B cell (primary cell): ENCODE results near the gene KDM3A. TPM values are rescaled to one million over a fixed set of nuclear protein-coding genes. Genes with fewer than 3 reads are reported as not detected.
A peak's percentile ranks its signal among the peaks of the same experiment; 100 is the strongest.

ENCODE experiments used
- ATAC-seq: fragments of 200-7000 bp; cut with Tn5 transposase; one replicate; pipeline ENCODE4 v1.10.0; 2021; ENCODE audit warnings: low read depth, mild to moderate bottlenecking, moderate number of reproducible peaks, moderate library complexity
- CTCF ChIA-PET: fragments of 350-600 bp; sonication (Branson Sonifier 250); formaldehyde crosslinking; loops from one replicate; lab custom pipeline; 2021; ENCODE audit warnings: antibody characterized with exemption, inconsistent platforms; lab: Charles Lee
- POLR2A ChIA-PET: fragments of 350-600 bp; sonication (Branson Sonifier 250); formaldehyde crosslinking; loops from one replicate; lab custom pipeline; 2021; ENCODE audit warnings: antibody characterized with exemption; lab: Charles Lee
- DNase-seq: peaks from one replicate; pipeline ENCODE4 v3.0.0; 2013
- H2AFZ ChIP-seq: 2 replicates; pipeline ENCODE4 v1.6.1; 2012; ENCODE audit warnings: mild to moderate bottlenecking, low read depth, low read length; ENCODE audit not compliant: insufficient read depth, poor library complexity, severe bottlenecking
- H3K27ac ChIP-seq, 2 donors: 1 replicate in 1 of 2; 2 replicates in 1 of 2; pipeline ENCODE4 v1.5.1; 2012 to 2013; ENCODE audit warnings: low read length in 2 of 2, mild to moderate bottlenecking in 2 of 2, moderate library complexity in 1 of 2
- H3K27me3 ChIP-seq, 4 experiments: fragments of 200-600 bp in 1 of 4; sonication (generic) in 1 of 4; replicated peaks in 1 of 4; 1 replicate in 2 of 4; 2 replicates in 2 of 4; pipeline versions ENCODE4 v1.6.1 to v1.7.0; 2013 to 2016; ENCODE audit warnings: low read length in 3 of 4, mild to moderate bottlenecking in 2 of 4, mixed read lengths in 1 of 4, moderate library complexity in 1 of 4; ENCODE audit not compliant: insufficient read depth in 4 of 4, control insufficient read depth in 3 of 4; ENCODE audit errors: control extremely low read depth in 1 of 4
- H3K36me3 ChIP-seq, 2 experiments: replicated peaks in 1 of 2; 1 replicate in 1 of 2; 2 replicates in 1 of 2; pipeline versions ENCODE4 v1.6.1 to v1.7.1; 2013; ENCODE audit warnings: low read length in 1 of 2; ENCODE audit not compliant: insufficient read depth in 2 of 2, control insufficient read depth in 1 of 2; ENCODE audit errors: control extremely low read depth in 1 of 2, extremely low read depth in 1 of 2
- H3K4me1 ChIP-seq, 2 donors: fragments of 200-600 bp in 1 of 2; sonication (generic) in 1 of 2; 1 replicate in 1 of 2; 2 replicates in 1 of 2; pipeline versions ENCODE4 v1.5.1 to v1.6.1; 2013 to 2017; ENCODE audit warnings: low read length in 2 of 2; ENCODE audit not compliant: control insufficient read depth in 2 of 2, insufficient read depth in 2 of 2
- H3K4me2 ChIP-seq: replicated peaks from 2 replicates; pipeline ENCODE3; 2012; ENCODE audit warnings: mild to moderate bottlenecking, low read depth, low read length; ENCODE audit not compliant: poor library complexity, severe bottlenecking
- H3K4me3 ChIP-seq, 5 experiments: fragments of 200-600 bp in 1 of 5; sonication (generic) in 1 of 5; 1 replicate in 3 of 5; 2 replicates in 2 of 5; pipeline versions ENCODE4 v1.5.1 to v1.7.0; 2011 to 2016; ENCODE audit warnings: low read length in 4 of 5, mild to moderate bottlenecking in 4 of 5, low read depth in 2 of 5, control low read depth in 1 of 5, moderate library complexity in 1 of 5; ENCODE audit not compliant: insufficient read depth in 1 of 5; ENCODE audit errors: control extremely low read depth in 1 of 5, extremely low read depth in 1 of 5
- H3K79me2 ChIP-seq: fragments of 200-600 bp; sonication (generic); one replicate; pipeline ENCODE4 v1.6.0; 2016; ENCODE audit warnings: low read length; ENCODE audit not compliant: control insufficient read depth, insufficient read depth
- H3K9ac ChIP-seq: fragments of 200-600 bp; sonication (generic); 2 replicates; pipeline ENCODE4 v1.6.1; 2017; ENCODE audit warnings: mild to moderate bottlenecking, low read length, moderate library complexity
- H3K9me3 ChIP-seq, 3 donors: one replicate each; pipeline versions ENCODE4 v1.6.1 to v1.7.1; 2013; ENCODE audit warnings: low read length in 2 of 3; ENCODE audit not compliant: control insufficient read depth in 2 of 3, insufficient read depth in 1 of 3; ENCODE audit errors: control extremely low read depth in 1 of 3
- H4K20me1 ChIP-seq: 2 replicates; pipeline ENCODE4 v1.6.0; 2012; ENCODE audit warnings: mild to moderate bottlenecking, low read length; ENCODE audit not compliant: insufficient read depth, control insufficient read depth, poor library complexity, severe bottlenecking
- H3K27ac Mint-ChIP-seq: one replicate; pipeline ENCODE4 v1.8.0; 2021; ENCODE audit warnings: mixed read lengths
- H3K27me3 Mint-ChIP-seq: one replicate; pipeline ENCODE4 v1.8.0; 2021; ENCODE audit warnings: mixed read lengths
- H3K4me1 Mint-ChIP-seq: one replicate; pipeline ENCODE4 v1.8.0; 2021; ENCODE audit warnings: mixed read lengths
- H3K4me3 Mint-ChIP-seq: one replicate; pipeline ENCODE4 v1.8.0; 2021; ENCODE audit warnings: mixed read lengths
- H3K9me3 Mint-ChIP-seq: one replicate; pipeline ENCODE4 v1.8.0; 2022; ENCODE audit warnings: mixed read lengths; ENCODE audit not compliant: insufficient read depth
- EZH2 ChIP-seq: IDR thresholded peaks from 2 replicates; pipeline ENCODE4 v1.6.1; 2012; ENCODE audit warnings: borderline replicate concordance, low read depth, mild to moderate bottlenecking, moderate library complexity, low read length; ENCODE audit not compliant: insufficient read depth, poor library complexity, severe bottlenecking
- WGBS: methylation state at CpG from one replicate; pipeline ENCODE4 v1.1.5; 2013; ENCODE audit warnings: missing lambda C conversion rate; ENCODE audit not compliant: insufficient coverage; 5-methylcytosine and 5-hydroxymethylcytosine counted together
- intact Hi-C: fragments of 100-400 bp; cut with micrococcal nuclease; formaldehyde crosslinking; loops from one replicate; pipeline ENCODE4 v1.10.0; 2022
- polyA plus RNA-seq: library from polyadenylated mRNA; depleted of rRNA; stranded (reverse); fragments of >200 nt; gene quantifications from 2 replicates; pipeline ENCODE4 v1.2.3, GENCODE V29; 2012
- total RNA-seq, 2 donors: library from RNA; stranded (reverse); fragments of 120-200 nt in 1 of 2; gene quantifications; 1 replicate in 1 of 2; 2 replicates in 1 of 2; pipeline versions ENCODE4 v1.2.3 to v1.2.4, GENCODE V29; 2013 to 2022
- TF ChIP-seq, protein P1 (sequence below): fragments of 200-600 bp; IDR thresholded peaks from one replicate; pipeline ENCODE4 v1.8.0; 2022; ENCODE audit warnings: antibody characterized with exemption, mild to moderate bottlenecking

The KDM3A gene
- total and polyA plus RNA-seq, 2 donors (not counting 1 experiment from before 2014, with no cell fraction given) = 27.7 to 107 TPM

DNA sequence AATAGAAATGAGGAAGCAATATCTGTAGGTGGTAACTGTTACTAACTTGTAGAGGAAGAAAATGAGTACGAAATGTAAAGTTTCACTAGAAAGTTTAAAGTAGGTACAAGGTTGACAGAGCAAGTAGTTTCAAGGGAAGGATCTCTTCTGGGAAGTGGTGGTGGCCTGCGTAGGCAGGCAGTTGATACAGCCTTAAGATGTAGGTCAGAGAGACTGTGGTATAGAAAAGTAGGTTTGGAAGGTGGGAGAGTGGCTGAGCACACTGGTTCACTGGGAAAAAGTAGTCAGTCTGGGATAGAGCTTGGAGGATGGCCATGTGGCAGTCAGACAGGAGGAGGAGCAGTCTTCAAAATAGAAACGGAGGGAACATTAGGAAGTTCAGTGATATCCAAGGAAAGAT is 23.5 kb downstream of the KDM3A start:
- no peaks in the 10 kb centered on the region for H3K4me1 Mint-ChIP-seq
- no peaks in the 10 kb centered on the region for H3K27me3 Mint-ChIP-seq
- Histone ChIP-seq H3K4me3 (no peak overlapping the region), H3K27ac (no peak overlapping the region), H2AFZ (no peak overlapping the region), H3K4me1 (no peaks in the 10 kb centered on the region), H3K27me3 (no peaks in the 10 kb centered on the region), H4K20me1 (peaks cover 8% of the 10 kb centered on the region), H3K79me2 (no peaks in the 10 kb centered on the region), H3K9me3 (no peaks in the 10 kb centered on the region), H3K36me3 (peaks cover 27 to 89% of the 10 kb centered on the region in 2 experiments), H3K9ac (no peak overlapping the region), H3K4me2 (no peak overlapping the region)
- H3K27ac Mint-ChIP-seq = peak overlapping the region; percentile 16
- ChIA-PET CTCF (interaction anchor here (0.7 to 1.0 kb wide), 2 partner anchors 11 to 244 kb away, joined by 3 to 4 read pairs; no protein-coding TSS in a partner anchor), POLR2A (no interaction called here)
- WGBS = 88% methylated on average over 3 of the region's 3 CpGs
- DNase-seq (no peak), ATAC-seq (no peak)
- H3K4me3 Mint-ChIP-seq = no peak overlapping the region
- H3K9me3 Mint-ChIP-seq = no peaks in the 10 kb centered on the region
- intact Hi-C loops = no loop called here
- TF ChIP-seq, protein P1, sequence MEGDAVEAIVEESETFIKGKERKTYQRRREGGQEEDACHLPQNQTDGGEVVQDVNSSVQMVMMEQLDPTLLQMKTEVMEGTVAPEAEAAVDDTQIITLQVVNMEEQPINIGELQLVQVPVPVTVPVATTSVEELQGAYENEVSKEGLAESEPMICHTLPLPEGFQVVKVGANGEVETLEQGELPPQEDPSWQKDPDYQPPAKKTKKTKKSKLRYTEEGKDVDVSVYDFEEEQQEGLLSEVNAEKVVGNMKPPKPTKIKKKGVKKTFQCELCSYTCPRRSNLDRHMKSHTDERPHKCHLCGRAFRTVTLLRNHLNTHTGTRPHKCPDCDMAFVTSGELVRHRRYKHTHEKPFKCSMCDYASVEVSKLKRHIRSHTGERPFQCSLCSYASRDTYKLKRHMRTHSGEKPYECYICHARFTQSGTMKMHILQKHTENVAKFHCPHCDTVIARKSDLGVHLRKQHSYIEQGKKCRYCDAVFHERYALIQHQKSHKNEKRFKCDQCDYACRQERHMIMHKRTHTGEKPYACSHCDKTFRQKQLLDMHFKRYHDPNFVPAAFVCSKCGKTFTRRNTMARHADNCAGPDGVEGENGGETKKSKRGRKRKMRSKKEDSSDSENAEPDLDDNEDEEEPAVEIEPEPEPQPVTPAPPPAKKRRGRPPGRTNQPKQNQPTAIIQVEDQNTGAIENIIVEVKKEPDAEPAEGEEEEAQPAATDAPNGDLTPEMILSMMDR = no peak
- no peak for TF ChIP-seq EZH2

DNA sequence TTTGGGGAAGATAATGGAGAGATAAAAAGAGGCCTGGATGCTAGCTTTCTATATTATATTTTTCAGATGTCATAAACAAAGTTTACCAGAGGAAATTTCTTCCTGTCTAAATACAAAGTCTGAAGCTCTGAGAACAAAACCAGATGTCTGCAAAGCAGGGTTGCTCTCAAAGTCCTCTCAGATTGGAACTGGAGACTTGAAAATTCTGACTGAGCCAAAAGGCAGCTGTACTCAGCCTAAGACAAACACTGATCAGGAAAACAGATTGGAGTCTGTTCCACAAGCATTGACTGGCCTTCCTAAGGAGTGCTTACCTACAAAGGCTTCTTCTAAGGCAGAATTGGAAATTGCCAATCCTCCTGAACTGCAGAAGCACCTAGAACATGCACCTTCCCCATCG is 25.1 kb downstream of the KDM3A start:
- no peak overlapping the region for H3K4me3 Mint-ChIP-seq
- no peak overlapping the region for H3K4me3 ChIP-seq
- H2AFZ ChIP-seq = no peak overlapping the region
- intact Hi-C loops = no loop called here
- H3K27me3 Mint-ChIP-seq = no peaks in the 10 kb centered on the region
- H3K27me3 ChIP-seq = no peaks in the 10 kb centered on the region
- H3K4me1 Mint-ChIP-seq = no peaks in the 10 kb centered on the region
- H3K79me2 ChIP-seq = no peaks in the 10 kb centered on the region
- no CpG with 5 or more reads among the region's 1 CpG for WGBS
- ATAC-seq (no peak), DNase-seq (no peak)
- no peak overlapping the region for H3K4me2 ChIP-seq
- H3K36me3 ChIP-seq = peaks cover 27 to 86% of the 10 kb centered on the region in 2 experiments
- ChIA-PET POLR2A (no interaction called here), CTCF (interaction anchor here (0.8 to 1.0 kb wide), 2 partner anchors 245 to 247 kb away, joined by 3 read pairs; no protein-coding TSS in a partner anchor)
- no peak overlapping the region for H3K27ac Mint-ChIP-seq
- no peak overlapping the region for H3K27ac ChIP-seq
- H3K9me3 ChIP-seq = no peaks in the 10 kb centered on the region
- no peak for TF ChIP-seq EZH2
- TF ChIP-seq, protein P1 = no peak
- no peaks in the 10 kb centered on the region for H3K9me3 Mint-ChIP-seq
- H3K9ac ChIP-seq = no peak overlapping the region
- peaks cover 8% of the 10 kb centered on the region for H4K20me1 ChIP-seq
- H3K4me1 ChIP-seq = no peaks in the 10 kb centered on the region
